ENCODE results near the gene ARHGEF4. TPM values are rescaled to one million over a fixed set of nuclear protein-coding genes. Genes with fewer than 3 reads are reported as not detected.
"Not testable (repeated sequence)": the region's sequence is repeated elsewhere in the genome, so short reads cannot be mapped to it uniquely, and the experiment has no call there.

Gene ARHGEF4
- total RNA-seq, 4 donors from 2014 or later, result 108 to 378 (median 134) TPM

DNA sequence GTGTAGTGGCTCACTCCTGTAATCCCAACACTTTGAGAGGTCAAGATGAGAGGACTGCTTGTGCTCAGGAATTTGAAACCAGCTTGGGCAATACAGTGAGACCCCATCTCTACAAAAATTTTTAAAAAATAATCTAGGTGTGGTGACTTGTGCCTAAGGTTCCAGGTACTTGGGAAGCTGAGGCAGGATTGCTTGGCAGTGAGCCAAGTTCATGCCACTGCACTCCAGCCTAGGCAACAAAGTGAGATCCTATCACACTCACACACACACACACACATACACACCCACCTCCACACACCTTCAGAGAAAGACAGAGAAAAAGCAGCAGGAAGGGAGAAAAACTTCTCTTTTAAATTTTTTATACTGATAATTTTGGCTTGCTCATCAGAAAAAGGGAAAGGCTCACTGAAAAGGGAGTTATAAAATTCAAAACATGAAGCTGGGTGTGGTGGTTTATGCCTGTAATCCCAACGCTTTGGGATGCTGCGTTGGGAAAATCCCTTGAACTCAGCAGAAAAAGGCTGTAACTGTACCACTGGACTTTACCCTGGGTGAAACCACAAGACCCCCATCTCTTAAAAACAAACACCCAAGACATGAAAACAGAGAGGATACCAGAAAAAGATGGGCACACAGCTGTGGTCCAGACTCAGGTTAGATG lies 230.9 kb downstream of the ARHGEF4 start:
- H3K36me3 ChIP-seq, result peaks cover 55% of the 10 kb centered on the region
- H3K9me3 ChIP-seq, result no peaks in the 10 kb centered on the region
- TF ChIP-seq POLR2A (IDR thresholded peaks at IDR 0.05) (no peak), EP300 (IDR thresholded peaks at IDR 0.05) (no peak), POLR2AphosphoS5 (IDR thresholded peaks at IDR 0.05) (no peak)
- TF ChIP-seq, protein P1, sequence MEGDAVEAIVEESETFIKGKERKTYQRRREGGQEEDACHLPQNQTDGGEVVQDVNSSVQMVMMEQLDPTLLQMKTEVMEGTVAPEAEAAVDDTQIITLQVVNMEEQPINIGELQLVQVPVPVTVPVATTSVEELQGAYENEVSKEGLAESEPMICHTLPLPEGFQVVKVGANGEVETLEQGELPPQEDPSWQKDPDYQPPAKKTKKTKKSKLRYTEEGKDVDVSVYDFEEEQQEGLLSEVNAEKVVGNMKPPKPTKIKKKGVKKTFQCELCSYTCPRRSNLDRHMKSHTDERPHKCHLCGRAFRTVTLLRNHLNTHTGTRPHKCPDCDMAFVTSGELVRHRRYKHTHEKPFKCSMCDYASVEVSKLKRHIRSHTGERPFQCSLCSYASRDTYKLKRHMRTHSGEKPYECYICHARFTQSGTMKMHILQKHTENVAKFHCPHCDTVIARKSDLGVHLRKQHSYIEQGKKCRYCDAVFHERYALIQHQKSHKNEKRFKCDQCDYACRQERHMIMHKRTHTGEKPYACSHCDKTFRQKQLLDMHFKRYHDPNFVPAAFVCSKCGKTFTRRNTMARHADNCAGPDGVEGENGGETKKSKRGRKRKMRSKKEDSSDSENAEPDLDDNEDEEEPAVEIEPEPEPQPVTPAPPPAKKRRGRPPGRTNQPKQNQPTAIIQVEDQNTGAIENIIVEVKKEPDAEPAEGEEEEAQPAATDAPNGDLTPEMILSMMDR (IDR thresholded peaks at IDR 0.05), result no peak
- H3K27ac ChIP-seq, result no peak overlapping the region
- 17% methylated on average over 2 of the region's 2 CpGs for WGBS
- peaks cover 4% of the 10 kb centered on the region for H3K4me1 ChIP-seq
- H3K27me3 ChIP-seq, result no peaks in the 10 kb centered on the region
- no peak for DNase-seq (ENCODE audit: low spot score in 2 of 2)
- no peak overlapping the region for H3K4me3 ChIP-seq

DNA sequence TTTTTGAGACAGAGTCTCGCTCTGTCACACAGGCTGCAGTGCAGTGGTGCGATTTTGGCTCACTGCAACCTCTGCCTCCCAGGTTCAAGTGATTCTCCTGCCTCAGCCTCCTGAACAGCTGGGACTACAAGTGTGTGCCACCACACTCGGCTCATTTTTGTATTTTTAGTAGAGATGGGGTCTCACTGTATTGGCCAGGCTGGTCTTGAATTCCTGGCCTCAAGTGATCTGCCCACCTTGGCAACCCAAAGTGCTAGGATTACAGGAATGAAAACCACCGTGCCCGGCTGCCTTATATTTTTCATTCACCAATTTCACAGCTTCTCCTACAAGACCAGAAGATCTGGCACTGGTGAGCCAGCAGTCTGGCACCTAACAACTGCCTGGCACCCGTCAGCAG lies 231.5 kb downstream of the ARHGEF4 start:
- WGBS, result 94% methylated on average over 6 of the region's 6 CpGs
- not testable (repeated sequence) for H3K27me3 ChIP-seq; H3K27ac ChIP-seq; H3K4me1 ChIP-seq; H3K9me3 ChIP-seq; DNase-seq (ENCODE audit: low spot score in 2 of 2); H3K4me3 ChIP-seq
- H3K36me3 ChIP-seq, result peaks cover 49% of the 10 kb centered on the region

DNA sequence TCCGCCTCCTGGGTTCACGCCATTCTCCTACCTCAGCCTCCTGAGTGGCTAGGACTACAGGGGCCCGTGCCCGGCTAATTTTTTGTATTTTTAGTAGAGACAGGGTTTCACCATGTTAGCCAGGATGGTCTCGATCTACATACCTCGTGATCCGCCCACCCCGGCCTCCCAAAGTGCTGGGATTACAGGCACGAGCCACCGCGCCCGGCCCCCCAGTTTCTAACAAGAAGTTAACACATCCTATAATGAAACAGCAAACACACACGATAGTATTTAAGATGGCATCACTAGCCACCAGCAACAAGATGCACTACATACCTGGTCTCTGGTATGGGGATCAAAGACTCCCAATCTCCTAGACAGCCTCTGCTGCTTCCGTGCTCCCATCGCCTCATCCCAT lies 238.9 kb downstream of the ARHGEF4 start:
- H3K27ac ChIP-seq; DNase-seq (ENCODE audit: low spot score in 2 of 2); H3K9me3 ChIP-seq; H3K4me3 ChIP-seq; H3K27me3 ChIP-seq; H3K4me1 ChIP-seq: not testable (repeated sequence)
- 95% methylated on average over 15 of the region's 15 CpGs for WGBS
- H3K36me3 ChIP-seq, result peaks cover 52% of the 10 kb centered on the region

DNA sequence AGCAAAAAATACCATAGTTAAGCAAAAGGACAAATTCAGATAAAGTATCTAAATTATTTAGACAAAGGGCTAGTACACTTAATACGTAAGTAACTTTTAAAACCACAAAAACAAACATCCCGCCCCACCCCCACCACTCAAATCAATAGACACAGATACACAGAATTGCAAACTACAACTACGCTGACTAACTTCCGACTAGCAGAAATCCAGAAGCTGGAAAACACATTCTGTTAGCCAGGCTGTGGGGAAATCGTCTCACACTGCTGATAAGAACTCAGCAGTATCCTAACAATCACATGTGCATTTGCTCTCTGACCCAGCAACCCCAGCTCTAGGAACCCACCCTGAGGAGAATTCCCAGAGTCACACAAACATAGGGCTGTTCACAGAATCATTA lies 240.0 kb downstream of the ARHGEF4 start:
- Histone ChIP-seq H3K4me1 (peaks cover 9% of the 10 kb centered on the region), H3K36me3 (peaks cover 53% of the 10 kb centered on the region), H3K4me3 (no peak overlapping the region), H3K27ac (no peak overlapping the region), H3K27me3 (no peaks in the 10 kb centered on the region), H3K9me3 (no peaks in the 10 kb centered on the region)
- TF ChIP-seq POLR2A (IDR thresholded peaks at IDR 0.05), result no peak
- no peak for TF ChIP-seq POLR2AphosphoS5 (IDR thresholded peaks at IDR 0.05)
- no peak for TF ChIP-seq EP300 (IDR thresholded peaks at IDR 0.05)
- TF ChIP-seq, protein P1 (IDR thresholded peaks at IDR 0.05), result no peak
- DNase-seq (ENCODE audit: low spot score in 2 of 2), result no peak
- WGBS, result 91% methylated on average over 5 of the region's 5 CpGs

DNA sequence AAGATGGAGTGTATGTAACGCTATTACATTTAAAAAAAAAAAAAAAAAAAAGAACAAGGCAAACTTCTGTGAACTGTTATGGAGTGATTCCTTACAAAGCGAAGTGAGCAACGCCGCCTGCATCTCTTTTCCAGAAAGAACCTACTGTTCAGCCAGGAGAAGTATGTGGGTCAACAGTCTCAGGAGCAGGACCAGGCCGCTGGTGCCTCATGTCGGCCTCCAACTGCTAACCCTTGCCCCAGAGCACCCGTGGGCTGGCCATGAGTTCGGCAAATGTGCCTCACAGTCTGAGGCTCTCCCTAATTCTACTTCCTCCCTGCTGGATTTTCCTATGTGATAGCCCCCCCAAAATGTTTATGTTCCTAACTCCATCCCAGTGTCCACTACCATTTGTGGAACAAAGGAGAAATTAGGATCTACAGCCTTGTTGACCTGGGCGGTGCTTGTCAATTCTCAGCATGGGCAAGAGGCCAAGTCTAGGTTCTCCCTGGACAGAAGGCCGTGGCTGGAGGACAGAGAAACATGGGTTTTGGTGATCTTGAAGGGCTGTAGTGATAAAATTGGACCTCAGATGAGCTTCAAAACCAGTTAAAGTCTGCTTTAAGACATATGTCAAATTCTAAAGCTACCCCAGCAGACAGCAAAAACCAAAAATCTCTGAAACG lies 240.6 kb downstream of the ARHGEF4 start:
- H3K27me3 ChIP-seq, result no peaks in the 10 kb centered on the region
- no peak overlapping the region for H3K4me3 ChIP-seq
- H3K27ac ChIP-seq, result no peak overlapping the region
- TF ChIP-seq, protein P1 (IDR thresholded peaks at IDR 0.05), result no peak
- no peak for TF ChIP-seq POLR2AphosphoS5 (IDR thresholded peaks at IDR 0.05)
- TF ChIP-seq EP300 (IDR thresholded peaks at IDR 0.05), result no peak
- no peak for TF ChIP-seq POLR2A (IDR thresholded peaks at IDR 0.05)
- H3K36me3 ChIP-seq, result peaks cover 53% of the 10 kb centered on the region
- H3K9me3 ChIP-seq, result no peaks in the 10 kb centered on the region
- WGBS, result 91% methylated on average over 11 of the region's 11 CpGs
- peaks cover 9% of the 10 kb centered on the region for H3K4me1 ChIP-seq
- no peak for DNase-seq (ENCODE audit: low spot score in 2 of 2)

DNA sequence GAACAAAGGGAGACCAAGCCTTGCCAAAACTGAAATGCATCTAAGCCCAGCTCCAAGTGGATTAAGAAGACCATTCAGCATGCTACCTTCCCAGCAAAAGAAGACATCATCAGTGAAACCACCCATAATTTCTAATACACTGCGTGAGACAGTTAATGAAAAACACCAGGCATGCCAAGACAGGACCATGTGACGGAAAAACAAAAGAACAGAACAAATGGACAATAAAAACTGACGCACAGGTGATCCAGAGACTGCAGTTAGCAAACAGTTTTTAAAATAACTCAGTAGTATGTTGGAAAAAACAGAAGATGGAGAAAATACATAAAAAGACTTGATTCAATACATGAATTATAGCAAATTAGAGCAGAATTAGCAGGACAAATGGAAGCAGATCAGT lies 241.3 kb downstream of the ARHGEF4 start:
- no peak overlapping the region for H3K4me3 ChIP-seq
- H3K27me3 ChIP-seq, result no peaks in the 10 kb centered on the region
- DNase-seq (ENCODE audit: low spot score in 2 of 2), result no peak
- no peak overlapping the region for H3K27ac ChIP-seq
- 68% methylated on average over 3 of the region's 3 CpGs for WGBS
- no peaks in the 10 kb centered on the region for H3K9me3 ChIP-seq
- H3K4me1 ChIP-seq, result peaks cover 9% of the 10 kb centered on the region
- TF ChIP-seq EP300 (IDR thresholded peaks at IDR 0.05) (no peak), POLR2AphosphoS5 (IDR thresholded peaks at IDR 0.05) (no peak), POLR2A (IDR thresholded peaks at IDR 0.05) (no peak)
- TF ChIP-seq, protein P1 (IDR thresholded peaks at IDR 0.05), result no peak
- H3K36me3 ChIP-seq, result peaks cover 53% of the 10 kb centered on the region

DNA sequence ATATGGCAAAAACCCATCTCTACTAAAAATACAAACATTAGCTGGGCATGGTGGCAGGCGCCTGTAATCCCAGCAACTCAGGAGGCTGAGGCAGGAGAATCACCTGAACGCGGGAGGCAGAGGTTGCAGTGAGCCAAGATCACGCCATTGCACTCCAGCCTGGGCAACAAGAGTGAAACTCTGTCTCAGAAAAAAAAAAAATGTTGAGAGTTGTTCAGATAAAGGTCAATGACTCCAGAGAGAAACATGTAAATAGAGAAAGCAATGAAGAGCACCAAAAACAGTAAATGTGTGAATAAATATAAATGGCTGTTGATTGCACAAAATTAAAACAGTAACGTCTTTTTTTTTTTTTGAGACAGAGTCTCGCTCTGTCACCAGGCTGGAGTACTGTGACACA lies 243.2 kb downstream of the ARHGEF4 start:
- H3K36me3 ChIP-seq, result peaks cover 59% of the 10 kb centered on the region
- WGBS, result 89% methylated on average over 6 of the region's 6 CpGs
- not testable (repeated sequence) for H3K27ac ChIP-seq; H3K4me3 ChIP-seq; H3K4me1 ChIP-seq; DNase-seq (ENCODE audit: low spot score in 2 of 2); H3K27me3 ChIP-seq; H3K9me3 ChIP-seq

Measured in suprapubic skin (tissue), 4 donors.